Right lobe of liver (tissue), 4 donors: ENCODE results near the gene SULT2B1.

Experiments
- CTCF ChIP-seq, 4 donors: fragments of 200-600 bp in 3 of 4; fragments of 450-650 bp in 1 of 4; IDR thresholded peaks; one replicate each; pipeline versions ENCODE4 v1.5.1 to v1.8.0; 2016 to 2022; ENCODE audit warnings: antibody characterized with exemption in 4 of 4, mild to moderate bottlenecking in 2 of 4
- POLR2A ChIP-seq: fragments of 450-650 bp; IDR thresholded peaks from one replicate; pipeline ENCODE4 v1.6.1; 2017; ENCODE audit warnings: antibody characterized with exemption, mild to moderate bottlenecking
- donor health status: DM: no; HTN: no; CAD: no.
- donor health status: DM: no; HTN: no; CAD: no.
- donor health status: DM: no; HTN: yes; CAD: no.

DNA sequence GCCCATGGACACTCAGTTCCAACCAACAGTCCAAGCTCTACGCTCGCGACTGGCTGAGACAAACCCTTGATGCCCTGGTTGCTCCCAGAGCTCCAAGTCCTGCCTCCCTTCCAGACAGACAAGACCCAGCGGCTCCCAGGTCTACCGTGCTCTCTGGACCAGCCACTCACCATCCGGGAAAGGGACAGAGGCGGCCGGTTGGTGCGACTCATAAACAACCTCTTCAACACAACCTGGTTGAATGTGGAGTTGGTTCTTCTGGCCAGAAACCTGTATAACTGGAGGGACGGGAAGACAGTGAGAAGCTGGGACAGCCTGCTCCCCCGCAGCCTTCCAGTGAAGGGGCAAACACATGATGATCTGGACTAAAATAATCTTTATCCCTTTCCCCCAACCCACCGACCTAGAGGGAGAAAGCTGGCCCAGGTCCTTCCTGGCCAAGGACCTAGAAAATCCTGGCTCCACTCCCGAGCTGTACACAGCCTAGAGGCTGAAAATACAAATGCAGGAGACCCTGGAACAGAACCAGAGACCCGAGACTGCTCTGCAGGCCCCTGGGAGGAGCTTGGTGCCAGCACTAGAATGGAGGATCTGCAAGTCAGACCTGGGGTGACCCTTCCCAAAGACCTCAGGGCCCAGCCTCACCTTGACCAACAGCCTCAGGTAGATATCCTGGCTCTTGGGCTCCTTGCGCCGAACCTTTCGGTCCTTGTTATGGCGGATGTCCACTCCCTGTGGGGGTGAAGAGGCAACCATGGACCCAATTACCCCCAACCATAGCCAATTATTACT lies 65.4 kb downstream of the SULT2B1 start:
- TF ChIP-seq CTCF (IDR thresholded peaks at IDR 0.05) (no peak), POLR2A (no peak)
